Prostate gland (tissue), 2 donors: Measurements from ENCODE around the gene OGA.

ENCODE experiments used
- CTCF ChIP-seq, 4 experiments: fragments of 200-600 bp in 2 of 4; fragments of 450-650 bp in 2 of 4; sonication (generic) in 2 of 4; IDR thresholded peaks; 1 replicate in 3 of 4; 2 replicates in 1 of 4; pipeline ENCODE4 v1.5.1; 2016 to 2019; ENCODE audit warnings: antibody characterized with exemption in 4 of 4, mild to moderate bottlenecking in 2 of 4, moderate library complexity in 2 of 4
- POLR2A ChIP-seq: fragments of 450-650 bp; IDR thresholded peaks from one replicate; pipeline ENCODE4 v1.6.1; 2016; ENCODE audit warnings: antibody characterized with exemption, mild to moderate bottlenecking
- POLR2AphosphoS5 ChIP-seq: sonication (generic); formaldehyde crosslinking; IDR thresholded peaks from one replicate; pipeline ENCODE4 v1.6.1; 2017; ENCODE audit warnings: antibody characterized with exemption

- TF ChIP-seq CTCF (IDR thresholded peaks at IDR 0.05) (no peak), POLR2A (no peak), POLR2AphosphoS5 (no peak)
Observed at GRCh38 chr10:101816913-101817336, 1.3 kb downstream of the OGA start.
